Measurements from ENCODE around the gene RIMBP2.
"Not testable (repeated sequence)": the region's sequence is repeated elsewhere in the genome, so short reads cannot be mapped to it uniquely, and the experiment has no call there.

The RIMBP2 gene

DNA sequence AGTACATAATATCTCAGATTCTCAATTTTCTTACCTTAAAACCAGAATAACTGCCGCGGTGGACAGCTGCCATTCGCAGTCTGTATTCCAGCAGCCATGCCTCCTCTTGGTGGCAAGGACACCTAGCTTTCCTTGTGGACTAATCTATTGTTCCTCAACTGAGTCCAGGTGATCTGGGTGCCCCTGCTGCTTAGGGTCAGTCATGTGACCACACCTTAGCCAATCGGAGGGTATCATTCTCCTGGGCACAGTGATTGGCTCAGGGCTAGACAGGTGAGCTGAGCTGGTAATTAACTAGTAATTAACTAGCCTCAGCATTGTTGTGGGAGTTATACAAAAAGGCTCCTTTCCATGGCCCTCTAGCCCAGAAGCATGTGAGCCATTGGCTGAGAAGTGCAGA lies 55.0 kb downstream of the RIMBP2 start:
- Histone ChIP-seq H3K27me3 (ENCODE audit: control insufficient read depth, insufficient read depth, low read length) (no peaks in the 10 kb centered on the region), H3K9me3 (ENCODE audit: control insufficient read depth, insufficient read depth, low read length) (no peaks in the 10 kb centered on the region), H3K9ac (ENCODE audit: low read depth, low read length) (no peak overlapping the region), H3K4me1 (ENCODE audit: control insufficient read depth, insufficient read depth, low read length) (no peaks in the 10 kb centered on the region), H3K36me3 (ENCODE audit: control insufficient read depth, insufficient read depth, low read length) (no peaks in the 10 kb centered on the region), H3K4me3 (ENCODE audit: low read depth, low read length) (no peak overlapping the region)

DNA sequence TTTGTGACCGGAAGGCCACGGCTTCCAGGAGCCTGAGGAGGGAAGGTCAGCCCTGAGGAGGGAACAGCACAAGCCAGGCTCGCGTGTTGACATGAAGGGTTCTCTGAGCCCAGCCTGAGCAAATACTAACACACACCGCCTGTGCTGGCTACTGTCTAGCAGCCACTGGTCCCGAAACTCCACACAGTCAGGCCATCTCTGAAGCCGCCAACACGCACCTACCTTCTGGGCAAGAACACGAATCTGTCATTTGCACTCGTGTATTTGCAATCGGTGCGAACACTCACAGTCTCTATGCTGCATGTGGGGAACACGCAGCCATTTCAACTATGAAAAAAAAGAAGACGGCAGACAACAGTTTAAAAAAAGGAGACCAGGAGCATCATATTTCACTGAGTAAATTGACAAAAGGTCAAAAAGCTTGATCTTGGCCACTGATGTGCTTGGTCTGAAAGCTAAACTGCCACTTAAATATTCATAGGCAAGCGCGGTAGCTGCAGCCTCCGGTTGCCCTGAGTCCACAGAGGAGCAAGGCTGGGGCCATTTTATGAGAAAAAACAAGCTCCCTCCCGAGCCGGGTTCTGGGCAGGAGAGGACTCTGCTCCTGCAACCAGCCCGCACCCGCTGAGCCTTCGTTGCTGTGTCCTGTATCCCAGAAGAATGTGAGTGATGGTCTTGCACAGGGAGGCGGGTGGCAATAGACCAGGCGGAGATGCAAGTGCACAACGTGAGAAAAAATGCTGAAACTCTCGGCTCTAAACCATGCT lies 57.8 kb downstream of the RIMBP2 start:
- no peaks in the 10 kb centered on the region for H3K9me3 ChIP-seq (ENCODE audit: control insufficient read depth, insufficient read depth, low read length)
- no peaks in the 10 kb centered on the region for H3K4me1 ChIP-seq (ENCODE audit: control insufficient read depth, insufficient read depth, low read length)
- H3K36me3 ChIP-seq (ENCODE audit: control insufficient read depth, insufficient read depth, low read length), result no peaks in the 10 kb centered on the region
- H3K9ac ChIP-seq (ENCODE audit: low read depth, low read length), result no peak overlapping the region
- H3K27me3 ChIP-seq (ENCODE audit: control insufficient read depth, insufficient read depth, low read length), result no peaks in the 10 kb centered on the region
- H3K4me3 ChIP-seq (ENCODE audit: low read depth, low read length), result no peak overlapping the region

DNA sequence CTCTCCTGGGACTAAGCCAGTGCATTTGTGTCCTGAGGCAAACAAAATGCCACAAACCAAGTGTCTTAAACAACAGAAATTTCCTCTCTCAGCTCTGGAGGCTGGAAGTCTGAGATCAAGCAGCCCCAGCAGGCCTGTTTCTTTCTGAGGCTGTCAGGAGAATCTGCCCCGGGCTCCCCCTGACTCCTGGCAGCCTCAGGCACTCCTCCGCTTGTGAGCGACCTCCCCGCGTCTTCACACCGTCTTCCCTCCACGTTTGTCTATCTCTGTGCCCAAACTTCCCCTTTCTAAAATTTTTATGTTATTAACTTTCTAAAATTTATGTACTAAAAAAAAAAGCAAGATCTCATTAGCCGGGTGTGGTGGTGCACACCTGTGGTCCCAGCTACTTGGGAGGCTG lies 59.7 kb downstream of the RIMBP2 start:
- Histone ChIP-seq H3K9me3 (ENCODE audit: control insufficient read depth, insufficient read depth, low read length) (no peaks in the 10 kb centered on the region), H3K4me3 (ENCODE audit: low read depth, low read length) (no peak overlapping the region), H3K27me3 (ENCODE audit: control insufficient read depth, insufficient read depth, low read length) (no peaks in the 10 kb centered on the region), H3K9ac (ENCODE audit: low read depth, low read length) (no peak overlapping the region), H3K36me3 (ENCODE audit: control insufficient read depth, insufficient read depth, low read length) (no peaks in the 10 kb centered on the region), H3K4me1 (ENCODE audit: control insufficient read depth, insufficient read depth, low read length) (no peaks in the 10 kb centered on the region)

DNA sequence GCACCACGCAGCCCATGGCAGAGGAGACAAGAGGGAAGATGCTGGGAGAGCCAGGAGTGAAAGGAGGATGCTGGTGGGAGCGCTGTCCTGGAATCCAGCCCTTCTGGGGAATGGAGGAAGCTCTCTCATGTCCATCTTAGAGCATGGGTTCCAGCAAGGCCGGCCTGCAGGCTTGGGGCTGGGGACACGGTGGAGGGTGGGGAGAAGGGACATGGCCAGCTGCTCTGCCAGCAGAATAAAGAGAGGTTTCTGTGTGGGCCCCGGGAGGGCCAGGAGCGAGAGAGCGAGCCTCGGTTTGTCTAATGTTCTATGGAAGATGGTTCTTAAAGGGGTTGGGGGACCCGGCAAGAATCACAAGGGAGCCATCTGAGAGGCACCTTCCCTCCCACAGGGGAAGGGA lies 60.2 kb downstream of the RIMBP2 start:
- Histone ChIP-seq H3K4me3 (ENCODE audit: low read depth, low read length) (no peak overlapping the region), H3K4me1 (ENCODE audit: control insufficient read depth, insufficient read depth, low read length) (no peaks in the 10 kb centered on the region), H3K9ac (ENCODE audit: low read depth, low read length) (no peak overlapping the region)

DNA sequence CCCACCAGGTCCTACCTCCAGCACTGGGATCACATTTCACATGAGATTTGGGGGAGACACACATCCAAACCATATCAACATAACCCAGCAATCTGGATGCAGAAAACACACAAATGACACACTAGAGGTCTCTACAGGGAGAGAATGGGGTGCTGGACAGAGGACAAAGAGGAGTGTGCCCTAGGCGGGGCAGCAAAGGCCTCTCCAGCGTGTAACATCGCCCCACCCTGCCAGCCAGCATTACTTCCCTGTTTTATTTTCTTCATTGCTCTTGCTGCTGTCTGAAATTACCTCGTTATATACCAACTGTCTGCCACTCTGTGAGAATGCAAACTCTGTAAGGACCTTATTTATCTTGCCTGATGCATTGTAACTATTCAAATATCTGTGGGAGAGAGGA lies 61.1 kb downstream of the RIMBP2 start:
- no peaks in the 10 kb centered on the region for H3K4me1 ChIP-seq (ENCODE audit: control insufficient read depth, insufficient read depth, low read length)
- no peak overlapping the region for H3K4me3 ChIP-seq (ENCODE audit: low read depth, low read length)
- H3K36me3 ChIP-seq (ENCODE audit: control insufficient read depth, insufficient read depth, low read length), result no peaks in the 10 kb centered on the region
- no peaks in the 10 kb centered on the region for H3K9me3 ChIP-seq (ENCODE audit: control insufficient read depth, insufficient read depth, low read length)
- H3K9ac ChIP-seq (ENCODE audit: low read depth, low read length), result no peak overlapping the region
- no peaks in the 10 kb centered on the region for H3K27me3 ChIP-seq (ENCODE audit: control insufficient read depth, insufficient read depth, low read length)

More for the DNA sequence above, 60.2 kb downstream of the RIMBP2 start:
- no peaks in the 10 kb centered on the region for H3K27me3 ChIP-seq (ENCODE audit: control insufficient read depth, insufficient read depth, low read length)
- no peaks in the 10 kb centered on the region for H3K9me3 ChIP-seq (ENCODE audit: control insufficient read depth, insufficient read depth, low read length)
- no peaks in the 10 kb centered on the region for H3K36me3 ChIP-seq (ENCODE audit: control insufficient read depth, insufficient read depth, low read length)

DNA sequence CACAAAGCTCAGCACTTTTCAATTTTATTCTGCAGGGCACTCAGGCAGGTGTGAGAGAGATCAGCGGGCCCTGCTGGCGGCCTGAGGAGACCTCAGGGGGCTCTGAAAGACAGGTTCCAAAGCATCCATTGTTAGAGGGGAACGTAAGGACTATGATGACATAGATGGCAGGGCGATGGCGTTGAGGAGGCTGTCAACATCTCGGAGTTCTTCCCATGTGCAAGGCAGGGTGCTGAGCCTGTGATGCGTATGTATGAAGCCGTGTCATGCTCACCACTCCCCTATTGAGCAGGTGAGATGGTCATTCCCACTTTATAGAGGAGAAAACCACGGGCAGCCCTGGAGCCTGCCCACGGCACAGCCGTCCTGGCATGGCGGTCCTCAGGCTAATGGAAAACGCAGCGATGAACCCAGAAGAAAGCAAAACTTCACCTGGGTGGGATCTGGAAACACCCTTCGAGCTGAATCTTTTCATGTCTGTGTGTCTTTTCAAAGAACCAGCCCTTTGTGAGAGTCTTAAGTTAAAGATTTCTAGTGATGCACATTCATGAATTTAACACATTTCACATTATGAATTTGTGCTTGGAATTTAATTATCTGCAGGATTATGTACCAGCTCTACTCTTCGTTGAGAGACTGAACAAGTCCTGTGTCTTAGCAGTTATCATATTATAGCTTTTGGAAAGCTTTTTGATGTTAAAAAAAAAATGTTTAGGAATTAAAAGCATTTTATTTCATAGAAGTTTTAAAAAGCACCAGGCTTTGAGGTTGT lies 64.7 kb downstream of the RIMBP2 start:
- Histone ChIP-seq H3K9ac (ENCODE audit: low read depth, low read length) (no peak overlapping the region), H3K9me3 (ENCODE audit: control insufficient read depth, insufficient read depth, low read length) (no peaks in the 10 kb centered on the region), H3K27me3 (ENCODE audit: control insufficient read depth, insufficient read depth, low read length) (no peaks in the 10 kb centered on the region), H3K4me3 (ENCODE audit: low read depth, low read length) (no peak overlapping the region), H3K36me3 (ENCODE audit: control insufficient read depth, insufficient read depth, low read length) (no peaks in the 10 kb centered on the region), H3K4me1 (ENCODE audit: control insufficient read depth, insufficient read depth, low read length) (no peaks in the 10 kb centered on the region)

DNA sequence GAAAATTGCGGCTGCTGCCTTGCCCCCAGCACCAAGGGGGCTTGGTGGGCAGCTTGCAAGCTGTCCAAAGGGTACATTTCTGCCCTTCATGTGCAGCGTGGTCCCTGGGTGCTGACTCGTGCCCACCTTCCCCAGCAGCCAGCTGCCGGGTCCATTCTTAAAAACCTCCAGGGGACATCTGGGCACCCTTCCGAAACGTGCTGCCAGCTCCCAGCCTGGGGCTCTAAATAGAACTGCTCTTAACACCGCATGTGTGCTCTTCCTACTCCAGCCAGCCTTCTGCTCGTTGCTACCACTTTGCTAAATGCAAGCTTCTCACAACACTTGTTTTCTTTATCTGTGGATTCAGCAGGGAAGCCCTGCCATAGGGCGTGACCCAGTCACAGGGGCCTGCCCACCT lies 66.0 kb downstream of the RIMBP2 start:
- no peak overlapping the region for H3K9ac ChIP-seq (ENCODE audit: low read depth, low read length)
- no peaks in the 10 kb centered on the region for H3K36me3 ChIP-seq (ENCODE audit: control insufficient read depth, insufficient read depth, low read length)
- no peak overlapping the region for H3K4me3 ChIP-seq (ENCODE audit: low read depth, low read length)
- H3K9me3 ChIP-seq (ENCODE audit: control insufficient read depth, insufficient read depth, low read length), result no peaks in the 10 kb centered on the region
- no peaks in the 10 kb centered on the region for H3K27me3 ChIP-seq (ENCODE audit: control insufficient read depth, insufficient read depth, low read length)
- no peaks in the 10 kb centered on the region for H3K4me1 ChIP-seq (ENCODE audit: control insufficient read depth, insufficient read depth, low read length)

DNA sequence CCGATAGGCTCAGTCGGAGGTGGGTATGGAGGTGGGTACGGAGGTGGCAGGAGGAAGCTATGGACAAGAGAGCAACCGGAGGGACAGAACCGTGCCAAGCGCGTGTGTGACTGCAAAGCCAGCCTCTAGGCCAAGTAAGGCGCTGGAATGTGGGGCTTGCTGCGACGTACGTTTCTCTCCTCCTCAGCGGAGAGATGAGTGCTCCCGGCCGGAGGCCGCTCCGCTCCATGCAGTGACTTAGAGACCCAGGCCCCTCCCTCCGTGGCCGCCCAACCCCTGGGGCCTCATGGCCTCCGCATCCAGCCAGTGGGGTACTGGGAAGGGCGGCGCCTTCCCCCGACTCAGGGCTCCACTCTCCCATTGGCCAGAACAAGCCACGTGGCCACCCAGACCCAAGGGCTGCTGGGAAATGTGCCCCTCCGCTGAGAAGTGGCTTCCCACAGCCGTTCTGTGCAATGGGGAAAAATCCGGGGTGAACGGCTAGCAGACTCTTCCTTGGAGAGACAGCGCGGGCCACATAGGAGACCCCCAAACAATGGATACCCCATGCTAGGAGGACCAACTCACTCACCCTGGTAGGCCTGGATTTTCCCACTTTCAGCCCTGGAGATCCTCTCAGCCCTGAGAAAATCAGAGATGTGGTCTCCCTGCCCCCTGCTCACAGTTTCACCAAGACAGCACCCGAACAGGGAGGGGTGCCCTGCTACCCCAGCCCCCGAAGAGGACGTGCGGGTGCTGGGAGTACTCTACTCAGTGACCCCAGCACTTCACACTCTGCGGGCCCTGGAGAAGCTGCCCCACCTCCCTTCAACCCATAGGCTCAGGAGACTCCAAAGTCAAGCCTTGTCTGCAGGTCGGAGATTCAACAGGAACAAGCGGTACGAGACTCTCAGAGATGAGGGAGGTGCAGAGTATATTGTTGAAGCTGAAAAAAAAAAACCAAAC lies 66.7 kb downstream of the RIMBP2 start:
- no peaks in the 10 kb centered on the region for H3K36me3 ChIP-seq (ENCODE audit: control insufficient read depth, insufficient read depth, low read length)
- H3K4me1 ChIP-seq (ENCODE audit: control insufficient read depth, insufficient read depth, low read length), result no peaks in the 10 kb centered on the region
- no peak overlapping the region for H3K4me3 ChIP-seq (ENCODE audit: low read depth, low read length)
- no peaks in the 10 kb centered on the region for H3K27me3 ChIP-seq (ENCODE audit: control insufficient read depth, insufficient read depth, low read length)
- H3K9ac ChIP-seq (ENCODE audit: low read depth, low read length), result no peak overlapping the region
- no peaks in the 10 kb centered on the region for H3K9me3 ChIP-seq (ENCODE audit: control insufficient read depth, insufficient read depth, low read length)

DNA sequence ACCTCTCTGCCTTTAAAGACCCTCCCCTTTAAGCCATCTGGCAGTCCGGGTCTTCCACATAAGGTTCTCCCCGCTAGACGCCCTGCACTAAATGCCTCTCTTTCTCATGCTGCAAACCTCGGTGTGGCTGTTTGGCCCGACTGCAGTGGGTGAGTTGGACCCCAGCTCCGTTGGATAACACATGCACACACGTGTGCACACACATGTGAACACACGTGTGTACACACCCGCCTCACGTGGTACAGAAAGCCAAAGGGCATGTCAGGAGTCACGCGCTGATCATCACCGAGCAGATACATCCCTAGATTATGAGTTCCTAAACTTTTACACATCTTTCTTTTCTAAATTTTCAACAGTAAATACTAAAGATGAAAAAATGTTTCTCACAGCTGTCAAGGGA lies 68.3 kb downstream of the RIMBP2 start:
- Histone ChIP-seq H3K9me3 (ENCODE audit: control insufficient read depth, insufficient read depth, low read length) (no peaks in the 10 kb centered on the region), H3K4me1 (ENCODE audit: control insufficient read depth, insufficient read depth, low read length) (no peaks in the 10 kb centered on the region), H3K27me3 (ENCODE audit: control insufficient read depth, insufficient read depth, low read length) (no peaks in the 10 kb centered on the region), H3K4me3 (ENCODE audit: low read depth, low read length) (no peak overlapping the region), H3K9ac (ENCODE audit: low read depth, low read length) (no peak overlapping the region), H3K36me3 (ENCODE audit: control insufficient read depth, insufficient read depth, low read length) (no peaks in the 10 kb centered on the region)

DNA sequence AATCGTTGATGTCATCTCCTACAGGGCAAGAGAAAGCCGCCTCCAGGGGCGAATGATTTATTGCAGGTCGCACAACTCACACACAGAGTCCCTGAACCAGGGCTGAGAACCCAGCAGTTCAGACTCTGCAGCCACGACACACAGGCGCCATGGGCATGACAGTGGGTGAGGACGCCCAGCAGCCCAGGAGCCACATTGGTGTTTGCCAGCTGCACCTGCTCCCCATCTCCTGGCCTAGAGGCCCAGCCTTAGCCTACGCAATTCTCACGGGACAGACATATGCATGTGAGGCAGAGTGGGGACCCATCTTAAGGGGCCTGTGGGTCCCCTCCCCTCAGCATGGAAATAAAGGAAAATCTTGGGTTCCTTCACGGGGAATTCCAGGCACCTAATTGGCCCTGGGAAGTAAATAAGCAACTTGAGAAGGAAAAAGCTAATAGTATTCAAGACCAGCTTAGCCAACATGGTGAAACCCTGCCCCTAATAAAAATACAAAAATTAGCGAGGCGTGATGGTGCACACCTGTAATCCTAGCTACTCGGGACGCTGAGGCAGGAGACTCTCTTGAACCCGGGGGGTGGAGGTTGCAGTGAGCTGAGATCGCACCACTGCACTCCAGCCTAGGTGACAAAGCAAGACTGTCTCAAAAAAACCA lies 69.3 kb downstream of the RIMBP2 start:
- Histone ChIP-seq H3K4me1 (ENCODE audit: control insufficient read depth, insufficient read depth, low read length) (no peaks in the 10 kb centered on the region), H3K36me3 (ENCODE audit: control insufficient read depth, insufficient read depth, low read length) (no peaks in the 10 kb centered on the region), H3K9me3 (ENCODE audit: control insufficient read depth, insufficient read depth, low read length) (no peaks in the 10 kb centered on the region), H3K27me3 (ENCODE audit: control insufficient read depth, insufficient read depth, low read length) (no peaks in the 10 kb centered on the region), H3K9ac (ENCODE audit: low read depth, low read length) (no peak overlapping the region), H3K4me3 (ENCODE audit: low read depth, low read length) (no peak overlapping the region)

DNA sequence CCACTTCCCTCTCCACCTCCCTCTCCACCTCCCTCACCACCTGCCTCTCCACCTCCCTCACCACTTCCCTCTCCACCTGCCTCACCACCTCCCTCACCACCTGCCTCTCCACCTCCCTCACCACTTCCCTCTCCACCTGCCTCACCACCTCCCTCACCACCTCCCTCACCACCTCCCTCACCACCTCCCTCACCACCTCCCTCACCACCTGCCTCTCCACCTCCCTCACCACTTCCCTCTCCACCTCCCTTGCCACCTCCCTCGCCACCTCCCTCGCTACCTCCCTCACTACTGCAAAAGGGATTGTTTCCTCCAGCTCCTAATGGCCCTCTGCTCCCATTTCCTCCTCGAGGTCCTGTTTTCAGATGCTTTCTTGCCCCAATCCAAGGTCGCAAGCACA lies 69.9 kb downstream of the RIMBP2 start:
- not testable (repeated sequence) for H3K9me3 ChIP-seq (ENCODE audit: control insufficient read depth, insufficient read depth, low read length); H3K27me3 ChIP-seq (ENCODE audit: control insufficient read depth, insufficient read depth, low read length); H3K9ac ChIP-seq (ENCODE audit: low read depth, low read length); H3K4me3 ChIP-seq (ENCODE audit: low read depth, low read length); H3K36me3 ChIP-seq (ENCODE audit: control insufficient read depth, insufficient read depth, low read length); H3K4me1 ChIP-seq (ENCODE audit: control insufficient read depth, insufficient read depth, low read length)
